ENCODE data around the gene LITAFD.

Gene LITAFD

DNA sequence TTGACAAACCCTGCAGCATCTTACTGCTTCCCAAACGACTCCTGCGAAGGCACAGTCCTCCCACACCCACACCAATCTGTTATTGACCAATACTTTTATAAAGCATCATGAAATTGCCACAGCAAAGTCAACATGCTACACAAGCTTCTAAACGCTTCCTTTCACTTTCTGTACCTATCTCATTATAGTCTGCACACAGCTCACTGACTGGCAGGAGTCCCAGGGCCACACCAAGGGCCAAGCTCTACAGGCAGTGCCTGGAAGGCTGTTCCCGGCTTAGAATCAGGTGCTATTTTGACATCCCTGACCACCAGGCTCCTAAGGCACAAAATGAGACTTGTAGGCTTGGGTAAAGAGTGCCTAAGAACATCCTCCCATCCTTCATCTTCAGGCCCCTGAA, 42.1 kb downstream of the LITAFD start:
- no peak for DNase-seq

DNA sequence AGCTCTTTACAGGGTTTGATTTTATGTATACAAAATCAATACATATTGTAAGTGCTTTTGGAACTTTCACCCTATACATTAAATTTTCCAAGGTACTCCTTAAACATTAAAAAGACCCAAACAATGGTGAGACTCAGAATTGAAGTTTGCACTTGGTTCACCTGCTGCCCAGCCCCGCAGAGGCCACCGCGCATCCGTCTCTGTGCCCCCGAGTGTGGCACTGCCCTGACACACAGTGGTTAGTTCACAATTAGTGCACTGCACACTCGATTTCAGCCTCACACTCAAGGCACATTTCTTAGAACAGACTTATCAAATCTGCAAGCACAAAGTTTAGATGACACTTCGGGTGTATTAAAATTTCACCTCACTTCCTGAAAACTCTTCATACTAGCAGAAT, 43.3 kb downstream of the LITAFD start:
- no peak for DNase-seq

DNA sequence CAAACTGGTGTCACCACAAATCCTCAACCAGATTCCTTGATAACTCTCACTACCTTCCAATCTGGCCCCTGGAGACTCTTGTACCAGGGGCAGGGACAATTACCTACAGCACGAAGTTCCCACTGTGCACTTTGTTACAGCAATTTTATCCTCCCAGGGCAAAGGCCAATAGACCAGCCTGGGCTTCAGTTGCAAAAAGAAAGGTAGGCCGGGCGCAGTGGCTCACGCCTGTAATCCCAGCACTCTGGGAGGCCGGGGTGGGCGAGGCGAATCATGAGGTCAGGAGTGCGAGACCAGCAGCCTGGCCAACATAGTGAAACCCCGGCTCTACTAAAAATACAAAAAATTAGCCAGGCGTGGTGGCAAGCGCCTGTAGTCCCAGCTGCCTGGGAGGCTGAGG, 44.7 kb downstream of the LITAFD start:
- no peak for DNase-seq

DNA sequence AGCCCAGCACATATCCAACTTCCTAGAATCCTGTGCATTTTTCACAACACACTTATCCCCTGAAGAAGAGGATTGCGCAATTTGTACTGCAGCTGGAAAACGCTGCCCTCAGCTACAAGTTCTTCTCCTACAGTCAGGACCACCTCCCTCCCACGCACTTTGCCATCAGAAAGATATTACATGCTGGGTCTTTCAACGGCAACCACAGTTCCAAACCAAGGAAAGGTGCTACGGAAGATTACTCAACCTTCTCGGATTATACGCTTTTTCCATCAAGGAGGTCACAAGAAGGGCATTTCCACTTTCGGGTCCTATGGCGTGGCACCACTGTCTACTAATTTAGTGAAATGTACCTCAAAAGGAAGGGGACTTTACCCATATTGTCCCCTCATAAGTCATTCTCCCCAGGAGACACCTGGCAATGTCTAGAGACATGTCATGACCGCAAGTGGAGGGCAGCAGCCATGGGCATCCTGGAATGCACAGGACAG, 46.4 kb downstream of the LITAFD start:
- DNase-seq: no peak

DNA sequence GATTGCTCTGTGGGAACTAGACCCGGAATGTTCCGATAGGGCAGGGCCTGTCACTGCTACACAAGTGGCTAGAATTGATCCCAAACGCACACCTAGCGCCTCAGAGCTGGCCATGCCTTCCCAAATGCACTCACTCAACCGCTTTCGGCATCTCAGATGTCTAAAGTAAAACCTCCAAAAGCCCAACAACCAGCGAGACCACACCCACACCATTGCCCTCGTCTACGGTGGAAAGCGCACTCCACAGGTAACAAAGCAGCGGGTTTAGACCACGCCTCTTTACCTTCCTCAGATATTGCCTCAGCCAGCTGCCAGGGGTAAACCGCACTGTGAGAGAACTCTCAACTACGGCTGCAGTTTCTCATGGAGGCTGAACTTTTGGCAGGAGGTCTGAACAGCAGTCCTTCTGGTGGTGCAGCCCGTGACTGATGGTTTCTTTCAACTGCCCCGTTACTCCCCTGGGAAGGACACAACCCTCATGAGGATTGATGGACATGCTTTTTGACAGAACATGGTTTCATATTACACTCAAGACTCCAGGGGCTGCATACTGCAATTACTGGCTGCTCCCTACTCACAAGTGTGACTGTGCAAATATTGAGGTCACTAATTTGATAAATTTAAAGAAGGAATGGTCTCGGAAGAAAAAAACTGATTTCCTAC, 47.1 kb downstream of the LITAFD start:
- DNase-seq: no peak

DNA sequence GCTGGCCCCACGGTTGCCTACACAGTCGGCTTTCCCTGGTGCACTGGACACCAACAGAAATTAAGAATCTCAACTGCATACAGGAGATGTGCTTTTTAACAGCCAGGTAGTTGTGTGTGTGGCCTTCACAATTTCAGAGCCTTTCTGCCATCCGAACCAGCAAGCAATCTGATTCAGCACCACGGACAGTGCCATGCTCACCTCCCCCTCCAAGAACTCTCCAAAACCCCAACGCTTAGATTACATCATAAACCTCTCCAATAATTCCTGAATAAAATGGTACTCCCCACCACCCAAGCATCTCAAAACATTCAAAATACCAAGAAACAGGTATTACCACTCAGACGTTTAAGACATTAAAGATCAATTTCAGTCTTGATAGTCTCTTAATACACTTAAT, 49.7 kb downstream of the LITAFD start:
- peak; percentile 56 for DNase-seq

DNA sequence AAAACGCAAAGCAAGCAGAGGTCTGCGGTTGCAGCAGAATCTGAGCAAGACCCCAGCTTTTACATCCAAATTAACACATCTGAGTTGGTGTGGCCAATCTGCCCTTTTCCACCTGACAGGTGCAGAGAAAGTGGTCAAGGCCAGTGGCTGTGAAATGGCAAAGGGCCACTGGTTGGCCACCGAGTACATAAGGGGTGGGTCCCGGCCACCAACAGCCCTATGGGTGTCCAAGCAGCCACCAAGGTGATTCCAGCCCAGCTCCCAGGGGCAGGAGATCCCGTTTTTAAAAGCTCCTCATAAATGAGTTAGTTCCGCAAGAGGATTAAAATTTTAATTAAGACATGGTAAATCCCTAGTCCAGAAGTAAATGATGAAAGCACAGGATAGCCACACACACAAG, 52.5 kb downstream of the LITAFD start:
- DNase-seq: no peak

All from CD4-positive, alpha-beta T cell treated with Interleukin-17A for 1 hour (primary cell).